Kidney capillary endothelial cell (primary cell): ENCODE results near the gene ODC1.

Experiments used
- DNase-seq: peaks from one replicate; pipeline ENCODE4 v3.0.0-alpha.2; 2018; ENCODE audit warnings: low spot score

Gene ODC1

DNA sequence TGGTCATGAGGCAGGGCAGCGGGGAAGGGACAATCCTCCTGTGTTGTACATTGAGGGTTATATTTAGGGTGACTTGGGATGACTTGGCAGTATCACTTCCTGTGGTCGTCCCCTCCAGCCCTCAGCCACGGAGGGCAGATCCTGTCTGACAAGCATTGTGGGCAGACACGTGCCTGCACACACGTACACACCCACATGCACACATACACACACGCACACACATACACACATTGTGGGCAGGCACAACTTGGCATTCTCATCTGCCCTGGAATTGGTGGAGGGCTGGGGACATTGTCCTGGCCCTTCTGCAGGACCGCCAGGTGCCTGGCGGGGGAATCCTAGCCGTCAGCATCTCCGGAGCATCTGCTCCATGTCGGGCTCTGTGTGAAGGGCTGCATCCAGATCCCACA, 47.6 kb downstream of the ODC1 start:
- peak; percentile 90 for DNase-seq

DNA sequence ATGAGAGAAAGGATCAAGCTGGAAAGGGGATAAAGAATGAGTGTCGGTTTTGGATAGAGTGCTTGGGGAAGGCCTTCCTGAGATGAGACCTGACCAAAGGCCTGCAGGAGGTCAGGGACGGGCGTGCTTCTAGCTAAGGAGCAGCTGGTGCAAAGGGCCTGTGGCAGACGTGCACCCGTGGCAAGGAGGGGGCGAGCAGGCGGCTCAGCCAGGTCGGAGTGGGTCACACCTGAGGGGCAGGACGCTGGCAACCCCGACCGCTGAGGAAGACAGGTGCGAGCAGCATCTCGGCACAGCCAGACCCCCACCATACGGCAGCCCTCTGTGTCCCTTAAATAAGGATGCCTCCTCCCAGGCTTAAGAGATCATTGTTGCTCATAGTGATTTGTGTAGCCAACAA, 48.1 kb downstream of the ODC1 start:
- no peak for DNase-seq

DNA sequence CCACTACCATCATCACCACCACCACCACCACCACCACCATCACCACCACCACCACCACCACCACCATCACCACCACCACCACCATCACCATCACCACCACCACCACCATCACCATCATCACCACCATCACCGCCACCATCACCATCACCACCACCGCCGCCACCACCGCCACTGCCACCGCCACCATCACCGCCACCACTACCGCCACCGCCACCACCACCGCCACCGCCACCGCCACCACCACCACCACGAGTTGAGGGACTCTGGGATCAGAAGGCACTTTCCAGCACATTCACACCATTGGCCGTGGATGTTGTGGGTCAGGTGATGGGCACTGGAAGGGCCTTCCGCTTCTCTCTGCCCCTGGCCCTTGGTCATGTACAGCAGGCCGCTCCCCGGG, 48.8 kb downstream of the ODC1 start:
- DNase-seq, result no peak

DNA sequence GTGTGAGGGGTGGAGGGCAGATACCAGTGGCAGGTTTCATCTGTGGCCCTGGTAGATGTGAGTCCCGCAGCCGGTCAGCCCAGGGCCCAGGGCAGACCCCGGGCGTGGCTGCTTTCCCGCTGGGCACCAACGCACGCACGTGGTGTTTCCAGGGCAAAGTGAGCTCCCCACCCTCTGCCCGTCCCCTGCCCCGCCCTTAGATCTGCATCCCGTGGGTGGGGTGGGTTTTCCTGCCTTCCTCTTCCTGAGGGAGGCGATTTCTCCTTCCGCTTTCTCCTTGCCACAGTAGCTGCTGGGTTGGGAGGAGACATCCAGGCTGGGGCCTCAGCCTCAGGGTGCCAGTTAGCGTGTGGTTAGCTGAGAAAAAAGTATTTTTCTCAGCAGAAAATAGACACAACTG, 49.6 kb downstream of the ODC1 start:
- no peak for DNase-seq

DNA sequence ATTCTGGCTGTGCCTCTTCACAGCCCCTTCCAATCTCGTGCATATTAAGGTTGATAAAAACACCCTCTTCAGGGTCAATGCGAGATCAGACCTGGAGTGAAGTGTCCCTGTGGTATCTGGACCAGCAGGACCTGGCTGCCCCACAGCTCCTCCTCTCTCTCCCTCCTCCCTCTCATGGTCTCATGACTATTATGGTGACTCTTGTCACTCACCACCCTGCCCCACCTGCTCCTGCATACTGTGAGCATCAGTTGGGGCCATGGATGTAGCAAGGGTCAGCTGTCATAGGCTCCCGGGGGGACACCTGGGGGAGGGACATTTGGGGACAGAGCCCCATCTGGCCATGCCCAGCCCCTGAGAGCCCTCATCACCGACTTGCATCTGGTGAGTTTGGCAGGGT, 50.2 kb downstream of the ODC1 start:
- DNase-seq, result no peak

DNA sequence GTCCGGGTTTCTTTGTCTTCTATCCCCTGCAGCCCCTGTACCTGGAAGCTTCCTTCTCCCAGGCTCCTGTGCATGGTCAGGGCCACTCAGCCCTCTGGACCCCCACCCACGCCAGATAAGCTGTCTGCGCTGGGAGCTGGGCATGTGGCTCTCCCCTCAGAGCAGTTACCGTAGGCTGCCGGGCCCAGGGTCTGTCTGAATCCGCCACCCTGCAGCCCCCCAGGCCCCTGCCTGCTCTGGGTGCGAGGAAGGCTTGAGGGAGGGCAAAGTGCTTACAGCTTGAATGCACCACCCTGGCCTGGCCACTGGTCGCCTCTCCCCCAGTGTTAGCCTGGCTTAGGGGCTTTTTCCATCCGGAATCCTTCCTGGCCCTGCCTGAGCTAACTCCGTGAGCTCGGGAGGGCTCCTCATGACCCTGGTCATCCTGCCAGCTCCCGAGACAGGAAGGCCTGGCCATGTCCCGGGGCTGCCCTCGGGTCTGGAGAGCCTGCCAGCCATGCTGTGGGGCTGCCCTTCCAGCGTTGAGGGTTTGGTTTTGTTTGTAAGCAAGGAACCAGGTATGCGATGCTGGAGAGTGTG, 50.7 kb downstream of the ODC1 start:
- DNase-seq, result no peak

DNA sequence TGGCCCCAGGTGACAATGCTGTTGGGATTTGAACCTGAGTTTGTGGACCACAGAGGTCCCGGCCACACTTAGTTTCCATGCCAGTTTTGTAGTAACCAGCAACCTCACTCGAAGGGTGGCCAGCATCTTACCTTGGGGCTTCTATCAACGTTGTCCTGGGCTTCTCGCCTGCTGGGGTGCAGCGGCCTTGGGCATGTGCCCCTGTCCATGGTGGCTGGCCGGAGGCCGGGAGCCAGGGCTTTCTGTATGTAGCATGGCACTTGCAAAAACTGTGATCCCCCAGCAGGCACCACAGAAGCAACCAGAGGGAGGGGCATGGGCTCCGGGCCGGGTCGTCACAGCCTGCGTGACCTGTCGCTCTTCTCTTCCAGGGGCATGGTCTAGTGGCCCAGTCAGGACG, 51.7 kb downstream of the ODC1 start:
- DNase-seq, result no peak

DNA sequence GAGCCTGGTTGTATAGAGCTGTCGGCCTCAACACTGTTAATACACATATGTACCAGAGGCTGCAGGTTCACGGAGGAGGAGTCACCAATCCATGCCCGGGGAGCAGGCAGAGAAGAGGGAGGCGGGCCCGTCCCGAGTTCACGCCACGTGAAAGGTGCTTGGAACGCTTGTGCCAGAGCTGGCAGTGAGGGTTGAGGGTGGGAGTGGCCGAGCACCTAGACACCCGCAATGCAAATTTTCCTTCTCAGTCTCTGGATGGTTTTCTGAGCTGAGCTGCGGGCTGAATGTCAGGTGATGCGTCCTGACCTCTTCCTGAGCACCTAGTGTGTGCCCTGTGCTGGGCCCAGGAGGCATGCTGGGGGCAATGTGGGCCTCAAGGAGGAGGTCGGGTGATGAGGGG, 52.2 kb downstream of the ODC1 start:
- DNase-seq, result no peak

DNA sequence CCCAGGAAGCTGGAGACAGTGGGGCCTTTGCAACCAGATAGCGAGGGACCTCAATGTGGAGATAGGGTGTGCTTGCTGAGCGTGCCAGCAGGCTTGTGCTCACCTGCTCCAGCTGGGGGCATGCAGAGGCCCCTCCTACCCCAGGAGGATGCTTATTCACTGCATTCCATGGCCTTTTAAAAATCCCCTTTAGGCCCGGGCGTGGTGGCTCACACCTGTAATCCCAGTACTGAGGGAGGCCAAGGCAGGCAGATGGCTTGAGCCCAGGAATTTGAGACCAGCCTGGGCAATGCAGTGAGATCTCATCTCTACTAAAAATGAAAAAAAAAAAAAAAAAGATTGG, 54.5 kb downstream of the ODC1 start:
- no peak for DNase-seq

DNA sequence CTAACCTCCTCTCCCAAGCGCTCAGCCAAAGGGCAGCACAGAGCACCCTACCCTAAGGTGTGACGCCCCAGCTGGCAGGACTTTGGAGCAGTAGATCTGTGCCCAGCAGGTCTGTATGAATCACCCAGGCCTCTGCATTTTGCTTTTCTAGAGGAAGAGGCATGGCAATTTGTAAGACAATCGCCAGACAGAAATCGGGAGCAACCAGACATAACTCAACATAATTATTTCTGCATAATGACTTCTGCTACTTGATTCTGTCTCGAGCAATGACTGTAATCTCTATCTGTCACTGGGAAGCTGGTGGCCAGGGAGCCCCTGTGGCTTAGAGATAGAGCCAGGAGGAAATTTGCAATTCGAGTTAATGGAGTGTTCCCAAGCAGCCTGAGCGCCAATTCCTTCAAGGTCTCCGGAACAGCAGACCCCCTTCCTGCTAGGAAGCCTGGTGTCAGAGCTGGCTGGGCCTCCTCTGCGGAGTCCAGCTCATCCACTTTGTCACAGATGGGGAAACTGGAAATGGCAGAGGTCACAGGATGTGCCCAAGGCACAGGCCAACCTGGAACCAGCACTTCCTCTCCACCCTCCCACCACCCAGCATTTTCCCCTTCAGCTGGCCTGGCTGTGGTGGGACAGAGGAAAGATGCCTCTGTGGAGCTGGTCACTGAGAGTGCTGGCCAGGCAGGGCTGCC, 55.0 kb downstream of the ODC1 start:
- DNase-seq, result peak; percentile 84

DNA sequence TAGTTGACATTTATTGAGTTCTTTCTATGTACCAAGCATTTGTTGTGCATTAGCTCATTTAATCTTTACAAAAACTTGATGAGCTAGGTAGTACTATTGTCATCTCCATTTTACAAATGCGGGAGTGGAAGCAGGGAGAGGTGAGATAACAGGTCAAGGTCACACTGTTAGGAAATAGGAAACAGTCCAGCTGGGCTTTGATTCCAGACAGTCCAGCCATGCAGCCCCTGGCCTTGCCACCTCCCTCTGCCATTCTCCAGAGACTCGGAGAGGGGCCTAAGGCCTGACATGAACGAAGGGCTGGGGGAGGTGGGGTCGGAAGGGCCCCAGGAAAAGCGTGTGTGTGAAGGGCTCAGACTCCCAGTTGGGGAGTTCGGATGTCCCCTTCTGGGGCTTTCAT, 55.6 kb downstream of the ODC1 start:
- DNase-seq, result no peak

DNA sequence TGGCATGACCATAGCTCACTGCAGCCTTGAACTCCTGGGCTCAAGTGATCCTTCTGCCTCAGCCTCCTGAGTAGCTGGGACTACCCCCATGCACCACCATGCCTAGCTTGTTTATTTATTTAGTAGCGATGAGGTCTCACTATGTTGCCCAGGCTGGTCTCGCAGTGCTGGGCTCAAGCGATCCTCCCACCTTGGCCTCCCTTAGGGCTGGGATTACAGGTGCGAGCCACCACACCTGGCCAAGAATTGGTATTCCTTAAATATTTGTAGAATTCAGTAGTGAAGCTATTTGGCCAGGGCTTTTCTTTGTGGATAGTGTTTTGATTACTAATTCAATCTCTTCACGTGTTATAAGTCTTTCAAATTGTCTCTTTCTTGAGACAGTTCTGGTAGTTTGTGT, 56.0 kb downstream of the ODC1 start:
- DNase-seq, result no peak

DNA sequence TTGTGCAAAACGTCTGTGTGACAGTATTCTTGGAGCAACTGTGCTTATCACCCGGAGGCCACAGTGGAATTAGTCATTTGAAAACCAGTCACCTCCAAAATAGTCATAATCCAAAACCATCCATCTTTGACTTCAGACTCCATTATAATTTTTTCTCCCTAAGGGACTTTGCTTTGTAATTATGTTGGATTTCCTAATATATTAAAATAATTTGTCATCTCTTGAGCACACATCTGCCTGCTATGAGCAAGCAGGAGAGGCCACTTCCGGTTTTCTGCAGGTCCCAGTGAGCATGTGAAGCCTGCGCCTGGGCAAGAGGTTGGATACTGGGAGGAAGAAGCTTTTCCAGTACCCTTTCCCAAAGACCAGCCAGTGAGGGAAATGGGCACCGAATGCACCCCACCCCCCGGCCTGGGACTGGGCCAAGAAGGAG, 57.7 kb downstream of the ODC1 start:
- peak; percentile 62 for DNase-seq
